Stimulated activated naive CD8-positive, alpha-beta T cell treated with anti-CD3 and anti-CD28 coated beads, Interleukin-15, Interleukin-2, amounts not matched to agents 100 ng/mL and 50 ng/mL, for 24 hours (primary cell): Measurements from ENCODE around the gene EDEM1.

Experiments used
- H3K27ac Mint-ChIP-seq: one replicate; pipeline ENCODE4 v1.8.0; 2021; ENCODE audit warnings: mild to moderate bottlenecking, mixed read lengths
- H3K27me3 Mint-ChIP-seq: one replicate; pipeline ENCODE4 v1.8.0; 2021; ENCODE audit warnings: mixed read lengths
- H3K36me3 Mint-ChIP-seq: one replicate; pipeline ENCODE4 v1.8.0; 2021; ENCODE audit warnings: low read depth, mixed read lengths
- H3K4me1 Mint-ChIP-seq: one replicate; pipeline ENCODE4 v1.8.0; 2021; ENCODE audit warnings: low read depth, mixed read lengths
- H3K4me3 Mint-ChIP-seq: one replicate; pipeline ENCODE4 v1.8.0; 2021; ENCODE audit warnings: mild to moderate bottlenecking, mixed read lengths
- H3K9me3 Mint-ChIP-seq: one replicate; pipeline ENCODE4 v1.8.0; 2021; ENCODE audit warnings: mixed read lengths

EDEM1 gene

DNA sequence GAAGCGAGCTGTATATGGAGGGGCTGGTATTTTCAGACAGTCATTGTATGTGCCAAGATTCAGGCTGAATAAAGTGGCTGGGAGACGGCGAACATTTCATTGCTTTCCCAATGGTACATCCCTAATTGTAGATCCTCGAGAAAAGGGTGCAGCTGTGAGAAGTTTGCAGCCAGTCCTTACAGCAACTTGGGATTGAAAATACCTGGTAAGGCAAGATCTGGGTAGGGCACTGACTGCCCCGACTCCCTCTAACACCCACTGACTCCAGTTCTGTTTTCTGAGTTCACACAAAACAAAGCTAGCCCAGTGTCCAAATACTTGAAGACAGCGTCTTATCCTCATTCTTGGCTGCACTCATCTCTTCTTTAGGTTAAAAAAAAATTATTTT lies 63.7 kb downstream of the EDEM1 start:
- peaks cover under 1% of the 10 kb centered on the region for H3K4me1 Mint-ChIP-seq
- no peaks in the 10 kb centered on the region for H3K36me3 Mint-ChIP-seq
- H3K27me3 Mint-ChIP-seq: no peaks in the 10 kb centered on the region
- no peak overlapping the region for H3K27ac Mint-ChIP-seq
- H3K4me3 Mint-ChIP-seq: no peak overlapping the region
- no peaks in the 10 kb centered on the region for H3K9me3 Mint-ChIP-seq

DNA sequence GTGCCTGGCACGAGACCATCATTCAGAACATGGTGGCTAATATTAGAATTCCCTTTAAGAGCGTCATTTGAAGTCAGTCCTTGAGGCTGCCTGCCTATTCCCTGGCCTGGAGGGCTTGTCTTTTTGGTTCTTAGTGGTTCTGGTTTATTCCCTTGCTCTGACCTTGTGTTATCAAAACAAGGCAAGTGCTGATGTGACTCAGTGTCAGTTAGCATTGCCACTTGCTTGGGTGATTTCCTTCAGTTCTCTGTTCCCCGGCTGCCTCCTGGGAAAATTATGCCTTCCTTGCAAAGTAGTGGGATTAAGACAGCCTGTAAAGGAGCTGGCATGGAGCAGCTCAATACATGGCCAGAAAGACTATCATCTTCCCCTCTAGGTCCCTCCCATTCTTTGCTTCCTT lies 64.6 kb downstream of the EDEM1 start:
- H3K27me3 Mint-ChIP-seq: no peaks in the 10 kb centered on the region
- no peak overlapping the region for H3K27ac Mint-ChIP-seq
- no peaks in the 10 kb centered on the region for H3K36me3 Mint-ChIP-seq
- H3K9me3 Mint-ChIP-seq: no peaks in the 10 kb centered on the region
- H3K4me3 Mint-ChIP-seq: no peak overlapping the region
- H3K4me1 Mint-ChIP-seq: no peaks in the 10 kb centered on the region

- H3K36me3 Mint-ChIP-seq: no peaks in the 10 kb centered on the region
- no peak overlapping the region for H3K27ac Mint-ChIP-seq
These were observed 67.0 kb downstream of the EDEM1 start for GRCh38 chr3:5254281-5255048.

GRCh38 chr3:5255404-5256344 lies 68.2 kb downstream of the EDEM1 start:
- peaks cover 9% of the 10 kb centered on the region for H3K4me1 Mint-ChIP-seq
- no peaks in the 10 kb centered on the region for H3K36me3 Mint-ChIP-seq
- no peaks in the 10 kb centered on the region for H3K27me3 Mint-ChIP-seq
- H3K4me3 Mint-ChIP-seq: no peak overlapping the region
- H3K27ac Mint-ChIP-seq: no peak overlapping the region
- no peaks in the 10 kb centered on the region for H3K9me3 Mint-ChIP-seq

More at GRCh38 chr3:5254281-5255048, 67.0 kb downstream of the EDEM1 start:
- Mint-ChIP-seq H3K4me1 (no peaks in the 10 kb centered on the region), H3K27me3 (no peaks in the 10 kb centered on the region), H3K4me3 (no peak overlapping the region), H3K9me3 (no peaks in the 10 kb centered on the region)

DNA sequence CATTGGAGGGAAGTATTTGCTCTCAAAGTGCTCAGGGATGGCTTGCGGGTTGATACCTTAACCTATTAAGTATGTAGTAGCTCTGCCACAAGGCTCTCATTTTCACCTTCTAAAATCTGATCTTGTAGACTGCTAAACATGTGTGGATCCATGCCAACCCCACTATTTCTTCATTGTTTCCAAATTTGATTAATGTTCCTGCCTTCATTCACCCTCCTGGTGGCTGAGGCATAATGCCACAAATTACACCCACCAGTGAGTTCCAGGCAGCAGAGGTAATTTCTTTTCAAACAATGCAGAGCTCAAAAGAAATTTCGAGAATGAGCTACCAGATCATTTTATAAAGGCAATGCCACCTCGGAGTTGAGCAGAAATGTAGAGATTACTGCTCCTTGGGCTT lies 71.0 kb downstream of the EDEM1 start:
- no peak overlapping the region for H3K27ac Mint-ChIP-seq
- H3K27me3 Mint-ChIP-seq: no peaks in the 10 kb centered on the region
- peaks cover 16% of the 10 kb centered on the region for H3K4me1 Mint-ChIP-seq
- H3K4me3 Mint-ChIP-seq: no peak overlapping the region
- H3K36me3 Mint-ChIP-seq: no peaks in the 10 kb centered on the region
- H3K9me3 Mint-ChIP-seq: no peaks in the 10 kb centered on the region

- H3K9me3 Mint-ChIP-seq: no peaks in the 10 kb centered on the region
- peaks cover 16% of the 10 kb centered on the region for H3K4me1 Mint-ChIP-seq
- H3K4me3 Mint-ChIP-seq: no peak overlapping the region
- no peaks in the 10 kb centered on the region for H3K36me3 Mint-ChIP-seq
- no peaks in the 10 kb centered on the region for H3K27me3 Mint-ChIP-seq
- no peak overlapping the region for H3K27ac Mint-ChIP-seq
These were observed 73.5 kb downstream of the EDEM1 start for GRCh38 chr3:5260992-5261501.

GRCh38 chr3:5262507-5262906 lies 75.0 kb downstream of the EDEM1 start:
- Mint-ChIP-seq H3K4me1 (peaks cover 16% of the 10 kb centered on the region), H3K27ac (no peak overlapping the region), H3K27me3 (no peaks in the 10 kb centered on the region), H3K36me3 (no peaks in the 10 kb centered on the region), H3K9me3 (no peaks in the 10 kb centered on the region), H3K4me3 (no peak overlapping the region)

DNA sequence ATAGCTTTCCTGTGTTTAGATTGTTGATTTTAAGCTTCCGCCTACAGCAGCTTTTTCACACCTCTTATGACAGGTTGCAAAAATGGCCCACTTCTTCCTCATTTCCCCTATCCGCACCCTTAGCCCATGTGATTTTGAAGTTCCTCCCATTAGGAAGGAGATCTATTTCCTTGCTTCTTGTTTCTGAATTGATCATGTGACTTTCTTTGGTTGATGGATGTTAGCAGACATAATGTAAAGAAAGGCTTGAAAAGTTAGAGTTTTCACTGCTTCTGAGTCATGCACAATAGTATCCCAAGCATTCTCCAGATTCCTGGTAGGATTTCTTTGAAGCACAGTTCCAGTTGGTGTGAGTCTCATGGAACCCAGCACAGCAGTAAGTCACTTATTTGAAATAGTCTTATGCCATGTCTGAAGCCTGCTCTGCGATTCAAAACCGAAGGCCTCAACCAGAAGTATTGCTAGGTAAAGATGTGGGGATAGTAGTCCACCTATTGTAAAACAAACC lies 76.6 kb downstream of the EDEM1 start:
- no peak overlapping the region for H3K27ac Mint-ChIP-seq
- H3K36me3 Mint-ChIP-seq: no peaks in the 10 kb centered on the region
- H3K27me3 Mint-ChIP-seq: no peaks in the 10 kb centered on the region
- H3K9me3 Mint-ChIP-seq: no peaks in the 10 kb centered on the region
- peaks cover 16% of the 10 kb centered on the region for H3K4me1 Mint-ChIP-seq
- H3K4me3 Mint-ChIP-seq: no peak overlapping the region

GRCh38 chr3:5264896-5265770 lies 77.6 kb downstream of the EDEM1 start:
- no peaks in the 10 kb centered on the region for H3K27me3 Mint-ChIP-seq
- no peaks in the 10 kb centered on the region for H3K36me3 Mint-ChIP-seq
- peaks cover 13% of the 10 kb centered on the region for H3K4me1 Mint-ChIP-seq
- H3K9me3 Mint-ChIP-seq: no peaks in the 10 kb centered on the region
- H3K27ac Mint-ChIP-seq: no peak overlapping the region
- no peak overlapping the region for H3K4me3 Mint-ChIP-seq

DNA sequence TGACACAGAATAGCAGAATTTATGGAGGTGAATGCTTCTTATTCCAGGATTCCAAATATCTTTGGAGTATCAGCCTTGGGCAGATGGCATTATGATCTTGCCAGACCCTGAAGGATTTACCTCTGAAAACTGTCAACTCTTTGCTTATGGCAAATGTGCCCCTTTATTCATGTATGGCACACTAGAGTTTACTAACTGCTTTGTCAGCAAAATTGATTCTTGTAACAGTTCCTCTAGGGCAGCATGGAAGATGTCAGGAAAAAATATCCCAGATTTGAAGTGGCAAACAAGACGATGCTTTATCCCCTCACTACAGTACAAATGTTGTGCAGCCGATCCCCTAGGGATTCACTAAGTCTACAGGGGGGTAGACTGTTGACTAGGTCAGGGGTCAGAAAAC lies 79.7 kb downstream of the EDEM1 start:
- no peaks in the 10 kb centered on the region for H3K36me3 Mint-ChIP-seq
- no peak overlapping the region for H3K27ac Mint-ChIP-seq
- no peak overlapping the region for H3K4me3 Mint-ChIP-seq
- H3K9me3 Mint-ChIP-seq: no peaks in the 10 kb centered on the region
- H3K4me1 Mint-ChIP-seq: no peaks in the 10 kb centered on the region
- H3K27me3 Mint-ChIP-seq: no peaks in the 10 kb centered on the region

- no peak overlapping the region for H3K4me3 Mint-ChIP-seq
- H3K4me1 Mint-ChIP-seq: no peaks in the 10 kb centered on the region
- no peak overlapping the region for H3K27ac Mint-ChIP-seq
- H3K27me3 Mint-ChIP-seq: no peaks in the 10 kb centered on the region
- no peaks in the 10 kb centered on the region for H3K9me3 Mint-ChIP-seq
- H3K36me3 Mint-ChIP-seq: no peaks in the 10 kb centered on the region
These were observed 80.4 kb downstream of the EDEM1 start for GRCh38 chr3:5267889-5268288.
